SK-N-SH (cell line): ENCODE data around the gene GSTCD.

Experiments used
- MAX ChIP-seq: IDR thresholded peaks from 2 replicates; pipeline ENCODE4 v1.4.0; 2012; ENCODE audit warnings: low read depth
- MXI1 ChIP-seq: IDR thresholded peaks from 2 replicates; pipeline ENCODE4 v1.6.1; 2012; ENCODE audit warnings: mild to moderate bottlenecking, low read depth, low read length, improper control_type of control experiment
- NFIC ChIP-seq: IDR thresholded peaks from 2 replicates; pipeline ENCODE4 v1.4.0; 2012; ENCODE audit warnings: borderline replicate concordance
- POLR2AphosphoS5 ChIP-seq: IDR thresholded peaks from 2 replicates; pipeline ENCODE4 v1.6.1; 2012; ENCODE audit warnings: low read depth, low read length
- REST ChIP-seq: IDR thresholded peaks from 2 replicates; pipeline ENCODE4 v1.6.1; 2012; ENCODE audit warnings: mild to moderate bottlenecking, low read depth, low read length, moderate library complexity
- RFX5 ChIP-seq: IDR thresholded peaks from 2 replicates; pipeline ENCODE4 v1.6.1; 2012; ENCODE audit warnings: mild to moderate bottlenecking, improper control_type of control experiment, low read length
- RXRA ChIP-seq: IDR thresholded peaks from 2 replicates; pipeline ENCODE4 v1.4.0; 2012; ENCODE audit warnings: low read depth, mild to moderate bottlenecking, borderline replicate concordance
- TAF1 ChIP-seq: IDR thresholded peaks from 2 replicates; pipeline ENCODE4 v1.6.1; 2012; ENCODE audit warnings: low read depth, mild to moderate bottlenecking, low read length, moderate library complexity, borderline replicate concordance
- TEAD4 ChIP-seq: IDR thresholded peaks from 2 replicates; pipeline ENCODE4 v1.4.0; 2012; ENCODE audit warnings: mild to moderate bottlenecking, borderline replicate concordance; ENCODE audit not compliant: insufficient read depth
- TF ChIP-seq, protein P1 (sequence below): fragments of 200-600 bp; sonication (generic); IDR thresholded peaks from 2 replicates; pipeline ENCODE4 v1.6.1; 2017; ENCODE audit warnings: antibody characterized with exemption, mild to moderate bottlenecking, moderate library complexity

- TF ChIP-seq, protein P1, sequence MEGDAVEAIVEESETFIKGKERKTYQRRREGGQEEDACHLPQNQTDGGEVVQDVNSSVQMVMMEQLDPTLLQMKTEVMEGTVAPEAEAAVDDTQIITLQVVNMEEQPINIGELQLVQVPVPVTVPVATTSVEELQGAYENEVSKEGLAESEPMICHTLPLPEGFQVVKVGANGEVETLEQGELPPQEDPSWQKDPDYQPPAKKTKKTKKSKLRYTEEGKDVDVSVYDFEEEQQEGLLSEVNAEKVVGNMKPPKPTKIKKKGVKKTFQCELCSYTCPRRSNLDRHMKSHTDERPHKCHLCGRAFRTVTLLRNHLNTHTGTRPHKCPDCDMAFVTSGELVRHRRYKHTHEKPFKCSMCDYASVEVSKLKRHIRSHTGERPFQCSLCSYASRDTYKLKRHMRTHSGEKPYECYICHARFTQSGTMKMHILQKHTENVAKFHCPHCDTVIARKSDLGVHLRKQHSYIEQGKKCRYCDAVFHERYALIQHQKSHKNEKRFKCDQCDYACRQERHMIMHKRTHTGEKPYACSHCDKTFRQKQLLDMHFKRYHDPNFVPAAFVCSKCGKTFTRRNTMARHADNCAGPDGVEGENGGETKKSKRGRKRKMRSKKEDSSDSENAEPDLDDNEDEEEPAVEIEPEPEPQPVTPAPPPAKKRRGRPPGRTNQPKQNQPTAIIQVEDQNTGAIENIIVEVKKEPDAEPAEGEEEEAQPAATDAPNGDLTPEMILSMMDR, result no peak
- TF ChIP-seq POLR2AphosphoS5 (no peak), MXI1 (no peak), RFX5 (no peak), RXRA (no peak), NFIC (no peak), REST (no peak), MAX (no peak), TEAD4 (no peak), TAF1 (no peak)
Observed at GRCh38 chr4:105671301-105671700, 37.3 kb upstream of the GSTCD start.
